Stimulated activated CD8-positive, alpha-beta memory T cell treated with anti-CD3 and anti-CD28 coated beads, Interleukin-7, amount 100 ng/mL, for 48 hours (primary cell): ENCODE measurements around the gene EFCAB5.

Experiments
- DNase-seq, 2 donors: peaks; one replicate each; pipeline ENCODE4 v3.0.0-alpha.2; 2020; ENCODE audit warnings: low read depth in 1 of 2; ENCODE audit errors: extremely low read depth in 1 of 2

EFCAB5 gene

DNA sequence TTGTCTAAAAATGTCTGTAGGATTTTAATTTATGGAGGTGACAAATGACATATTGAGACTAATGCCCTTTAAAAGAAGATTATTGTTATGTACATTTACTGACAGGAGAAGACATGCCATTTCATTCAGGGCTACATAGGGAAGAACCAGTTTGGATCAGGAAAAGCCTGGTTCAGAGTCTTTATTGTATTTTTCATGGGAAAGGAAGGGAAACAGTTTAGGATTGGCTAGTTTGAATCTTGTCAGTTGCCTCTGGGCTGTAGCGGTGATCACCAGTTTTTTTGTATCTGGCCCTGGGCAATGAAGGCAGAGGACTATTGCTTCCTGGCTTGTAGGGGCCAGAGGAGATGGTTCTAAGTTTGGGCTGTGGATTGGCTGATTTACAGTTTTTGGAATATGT is 206.9 kb downstream of the EFCAB5 start:
- no peak for DNase-seq

DNA sequence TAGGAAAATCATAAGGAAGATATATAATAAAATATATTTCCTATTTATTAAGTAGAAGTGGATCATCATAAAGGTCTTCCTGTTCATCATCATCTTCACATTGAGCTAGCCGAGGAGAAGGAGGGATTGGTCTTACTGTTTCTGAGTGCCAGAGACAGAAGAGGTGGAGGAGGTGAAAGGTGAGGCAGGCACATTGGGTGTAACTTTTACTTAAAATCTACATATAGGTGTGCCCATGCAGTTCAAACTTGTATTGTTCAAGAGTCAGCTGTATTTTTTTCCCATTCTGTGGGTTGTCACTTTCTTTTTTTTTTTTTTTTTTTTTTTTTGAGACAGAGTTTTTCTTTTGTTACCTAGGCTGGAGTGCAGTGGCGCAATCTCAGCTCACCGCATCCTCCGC is 210.0 kb downstream of the EFCAB5 start:
- no peak for DNase-seq

DNA sequence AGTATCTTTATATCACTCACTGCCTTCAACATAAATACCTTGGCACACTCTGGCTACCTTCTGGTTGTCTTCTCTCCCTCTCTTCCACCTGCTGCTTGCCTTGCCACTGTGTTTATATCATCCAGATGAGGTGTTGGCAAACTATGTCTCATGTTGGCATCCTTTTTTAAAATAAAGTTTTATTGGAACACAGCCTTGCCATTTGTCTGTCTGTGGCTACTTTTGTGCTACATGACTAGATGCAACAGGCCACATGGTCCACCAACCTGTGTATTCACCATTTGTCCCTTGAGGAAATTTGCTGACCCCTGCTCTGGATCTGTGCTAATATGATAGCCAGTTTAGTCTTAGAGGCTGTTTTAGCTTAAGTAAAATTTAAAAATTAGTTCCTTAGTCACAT is 212.0 kb downstream of the EFCAB5 start:
- no peak for DNase-seq

DNA sequence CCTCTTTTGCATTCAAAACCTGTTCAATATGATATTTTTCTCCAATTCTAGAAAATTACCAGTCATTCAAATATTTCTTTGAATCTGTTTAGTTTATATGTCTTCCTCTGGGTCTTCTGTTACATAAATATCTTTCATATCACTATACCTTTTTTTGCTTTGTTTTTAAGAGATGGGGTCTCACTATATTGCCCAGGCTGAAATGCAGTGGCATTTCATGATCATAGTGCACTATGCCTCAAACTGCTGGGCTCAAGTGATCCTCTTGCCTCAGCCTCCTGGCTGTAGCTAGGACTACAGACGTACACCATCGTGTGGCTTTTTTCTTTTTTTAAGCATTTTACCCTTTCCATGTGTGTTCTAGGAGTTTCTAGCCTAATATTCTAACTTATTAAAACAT is 214.0 kb downstream of the EFCAB5 start:
- no peak for DNase-seq
